NCI-H345 treated with DMSO at 0.1 percent for 48 hours (cell line): ENCODE measurements around the gene SPSB2.
A peak's percentile ranks its signal among the peaks of the same experiment; 100 is the strongest.
"Not testable (repeated sequence)": the region's sequence is repeated elsewhere in the genome, so short reads cannot be mapped to it uniquely, and the experiment has no call there.

ENCODE experiments used
- DNase-seq: peaks from one replicate; lab custom pipeline; 2025; ENCODE audit not compliant: unreplicated experiment; lab: John Stamatoyannopoulos, UW

SPSB2 gene

DNA sequence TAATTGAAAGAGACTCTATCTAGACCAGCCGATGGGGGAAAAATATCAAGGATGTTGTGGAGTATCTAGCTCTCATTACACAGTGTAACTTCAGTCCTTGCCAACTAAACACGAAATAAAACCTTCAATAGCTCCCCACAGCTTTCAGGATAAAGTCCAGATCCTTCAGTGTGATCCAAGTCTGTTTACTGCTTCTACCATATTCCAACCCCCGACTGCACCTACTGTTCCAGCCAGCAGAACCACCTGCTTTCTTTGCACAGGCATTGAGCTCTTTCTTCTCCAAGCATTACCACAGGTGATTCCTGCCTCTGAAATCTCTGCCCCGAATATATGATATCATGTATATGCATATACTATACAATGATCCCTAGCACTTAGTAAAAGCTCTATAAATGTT lies 29.3 kb upstream of the SPSB2 start:
- DNase-seq = no peak

DNA sequence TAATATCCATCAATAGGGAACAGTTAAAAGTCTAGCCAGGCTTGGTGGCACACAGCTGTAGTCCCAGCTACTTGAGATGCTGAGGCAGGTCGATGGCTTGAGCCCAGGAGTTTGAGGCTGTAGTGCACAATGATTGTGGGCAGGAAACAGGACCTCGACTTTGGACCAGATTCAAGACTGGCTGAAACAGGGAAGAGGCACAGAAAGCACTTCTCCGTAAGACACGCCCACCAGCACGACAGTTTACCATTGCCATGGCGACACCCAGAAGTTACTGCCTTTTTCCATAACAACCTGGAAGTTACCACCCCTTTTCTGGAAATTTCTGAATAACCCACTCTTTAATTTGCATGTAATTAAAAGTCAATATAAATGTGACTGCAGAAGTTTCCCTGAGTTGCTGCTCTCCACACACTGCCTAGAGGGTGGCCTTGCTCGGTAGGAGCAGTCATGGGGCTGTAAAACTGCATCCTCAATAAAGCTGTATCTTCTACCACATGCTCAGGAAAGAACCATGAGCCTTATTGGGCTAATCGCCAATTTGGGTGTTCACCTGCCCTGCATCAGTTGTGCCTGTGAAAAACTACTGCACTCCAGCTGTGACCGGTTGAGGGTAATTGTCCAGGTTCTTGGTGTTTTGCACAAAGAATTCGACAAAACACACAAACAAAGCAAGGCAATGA lies 26.9 kb upstream of the SPSB2 start:
- peak; percentile 61 for DNase-seq

DNA sequence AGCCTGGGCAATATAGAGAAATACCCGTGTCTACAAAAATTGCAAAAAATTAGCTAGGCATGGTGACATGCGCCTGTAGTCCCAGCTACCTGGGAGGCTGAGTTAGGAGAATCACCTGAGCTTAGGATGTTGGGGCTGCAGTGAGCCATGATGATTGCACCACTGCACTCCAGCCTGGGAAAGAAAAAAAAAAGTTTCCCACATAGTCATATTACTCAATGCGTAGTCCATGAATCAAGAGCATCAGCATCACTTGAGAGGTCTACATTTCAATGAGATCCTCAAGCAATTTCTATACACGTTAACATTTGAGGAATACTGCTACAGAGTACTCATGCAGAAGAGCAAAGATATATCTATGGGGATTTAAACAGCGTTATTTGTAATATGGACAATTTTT lies 26.3 kb upstream of the SPSB2 start:
- no peak for DNase-seq

DNA sequence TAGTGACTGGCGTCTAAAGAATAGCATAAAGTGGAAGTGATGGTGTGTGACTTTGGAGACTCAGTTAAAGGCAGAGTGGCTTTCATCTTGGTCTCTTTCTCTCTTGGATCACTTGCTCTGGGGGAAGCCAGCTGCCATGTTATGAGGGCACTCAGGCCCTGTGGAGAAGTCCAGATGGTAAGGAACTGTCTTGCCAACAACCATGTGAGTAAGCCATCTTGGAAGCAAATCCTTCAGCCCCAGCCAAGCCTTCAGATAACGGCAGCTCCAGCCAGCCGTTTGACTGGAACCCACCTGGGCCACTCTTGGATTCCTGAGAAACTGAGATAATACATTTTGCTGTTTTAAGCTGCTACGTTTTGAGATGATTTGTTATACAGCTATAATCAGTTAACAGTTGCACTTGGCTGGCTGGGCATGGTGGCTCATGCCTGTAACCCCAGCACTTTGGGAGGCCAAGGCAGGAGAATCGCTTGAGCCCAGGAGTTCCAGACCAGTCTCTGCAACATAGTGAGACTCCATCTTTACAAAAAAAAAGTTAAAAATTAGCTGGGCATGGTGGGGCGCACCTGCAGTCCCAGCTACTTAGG lies 23.8 kb upstream of the SPSB2 start:
- DNase-seq = no peak

DNA sequence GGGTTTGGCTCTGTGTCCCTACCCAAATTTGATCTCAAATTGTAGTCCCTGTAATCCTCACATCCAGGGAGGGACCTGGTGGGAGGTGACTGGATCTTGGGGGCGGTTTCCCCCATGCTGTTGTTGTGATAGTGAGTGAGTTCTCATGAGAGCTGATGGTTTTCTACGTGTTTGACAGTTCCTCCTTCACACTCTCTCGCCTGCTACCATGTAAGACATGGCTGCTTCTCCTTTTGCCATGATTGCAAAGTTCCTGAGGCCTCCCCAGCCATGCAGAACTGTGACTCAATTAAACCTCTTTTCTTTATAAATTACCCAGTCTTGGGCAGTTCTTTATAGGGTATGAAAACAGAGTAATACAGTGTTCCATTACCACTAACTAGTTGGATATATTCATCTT lies 21.2 kb upstream of the SPSB2 start:
- no peak for DNase-seq

DNA sequence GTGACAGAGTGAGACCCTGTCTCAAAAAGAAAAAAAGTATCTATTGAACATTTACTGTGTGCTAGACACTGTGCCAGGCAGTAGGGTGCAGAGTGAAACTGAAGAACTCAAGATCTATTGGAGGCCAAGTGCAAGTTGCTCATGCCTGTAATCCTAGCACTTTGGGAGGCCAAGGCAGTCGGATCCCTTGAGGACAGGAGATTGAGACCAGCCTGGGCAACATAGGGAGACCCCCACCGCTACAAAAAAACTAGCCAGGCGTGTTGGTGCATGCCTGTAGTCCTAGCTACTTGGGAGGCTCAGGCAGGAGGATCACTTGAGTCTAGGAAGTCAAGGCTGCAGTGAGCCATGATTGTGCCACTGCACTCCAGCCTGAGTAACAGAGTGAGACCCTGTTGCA lies 19.6 kb upstream of the SPSB2 start:
- not testable (repeated sequence) for DNase-seq

DNA sequence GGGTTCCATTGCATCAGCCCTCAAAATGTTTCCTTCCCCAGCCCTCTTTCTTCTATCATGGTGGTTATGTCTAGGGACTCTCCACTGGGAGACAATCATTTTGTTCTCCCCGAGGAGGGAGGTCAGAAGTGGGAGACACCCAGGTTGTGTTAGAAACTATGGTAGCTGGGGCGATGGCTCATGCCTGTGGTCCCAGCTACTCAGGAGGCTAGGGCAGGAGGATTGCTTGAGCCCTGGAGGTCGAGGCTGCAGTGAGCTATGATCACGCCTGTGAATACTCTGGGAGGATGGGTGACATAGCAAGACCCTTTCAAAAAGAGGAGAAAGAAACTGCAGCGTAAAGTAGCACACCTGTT lies 18.5 kb upstream of the SPSB2 start:
- DNase-seq = no peak

DNA sequence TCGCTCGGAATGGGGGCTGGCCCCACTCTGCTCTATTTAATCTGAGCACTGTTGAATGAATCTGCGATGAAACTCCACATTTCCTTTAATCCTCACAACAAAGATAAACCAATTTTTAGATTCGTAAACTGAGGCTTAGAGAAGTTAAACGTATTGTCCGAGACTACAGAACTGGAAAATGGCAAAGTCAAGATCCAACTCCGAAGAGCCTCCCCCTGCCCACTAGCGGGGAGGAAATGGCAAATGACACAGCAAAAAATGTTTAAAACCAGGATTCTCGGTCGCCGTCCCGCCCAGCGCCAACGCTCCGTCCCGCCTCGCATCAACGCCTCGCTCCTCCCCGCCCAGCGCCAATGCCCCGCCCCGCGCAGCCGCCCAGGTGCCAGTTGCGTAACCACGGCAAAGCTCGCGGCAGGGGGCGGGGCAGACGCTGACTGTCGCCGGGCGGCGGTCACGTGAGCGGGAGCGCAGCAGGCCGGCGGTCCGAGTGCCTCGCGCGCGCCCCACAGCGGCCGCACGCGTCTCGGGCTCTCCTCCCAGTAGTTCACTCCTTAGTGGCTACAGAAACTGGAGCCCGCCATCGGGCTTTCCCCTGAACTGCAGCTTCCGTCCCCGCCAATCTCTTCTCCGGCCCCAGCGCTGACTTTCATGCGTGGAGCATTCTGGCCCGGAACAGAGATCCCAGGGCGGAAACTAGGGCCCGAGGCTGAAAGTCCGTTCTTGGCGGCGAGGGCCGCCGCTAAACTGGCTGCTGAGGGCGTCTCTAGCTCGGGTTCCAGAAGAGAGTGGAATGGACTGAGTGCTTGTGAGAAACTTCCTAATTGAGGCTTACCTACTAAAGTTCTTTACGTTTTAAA lies 17.9 kb upstream of the SPSB2 start:
- DNase-seq = peak; percentile 93

DNA sequence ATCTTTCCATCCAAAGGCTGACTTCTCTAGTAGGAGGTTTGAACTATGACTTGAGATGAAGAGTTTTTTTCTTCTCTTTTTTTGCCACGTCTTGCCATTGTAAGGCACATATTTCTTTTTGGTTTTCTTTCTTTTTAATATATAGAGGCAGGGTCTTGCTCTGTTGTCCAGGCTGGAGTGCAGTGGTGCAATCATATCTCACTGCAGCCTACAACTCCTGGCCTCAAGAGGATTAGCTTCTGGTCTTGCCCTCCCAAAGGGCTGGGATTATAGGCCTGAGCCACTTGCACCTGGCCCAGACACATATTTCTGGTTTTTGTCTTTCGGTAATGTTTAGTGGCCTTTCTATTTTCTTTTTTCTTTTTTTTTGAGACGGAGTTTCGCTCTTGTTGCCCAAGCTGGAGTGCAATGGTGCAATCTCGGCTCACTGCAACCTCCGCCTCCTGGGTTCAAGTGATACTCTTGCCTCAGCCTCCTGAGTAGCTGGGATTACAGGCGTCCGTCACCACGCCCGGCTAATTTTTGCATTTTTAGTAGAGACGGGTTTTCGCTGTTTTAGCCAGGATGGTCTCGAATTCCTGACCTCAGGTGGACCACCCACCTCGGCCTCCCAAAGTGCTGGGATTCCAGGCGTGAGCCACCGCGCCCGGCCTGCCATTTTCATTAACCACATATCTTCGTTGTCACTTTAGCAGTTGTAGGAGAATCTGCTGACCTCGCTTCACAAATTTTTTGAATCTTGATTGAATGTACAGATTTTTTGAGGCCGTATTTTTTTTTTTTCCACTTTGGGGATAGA lies 16.9 kb upstream of the SPSB2 start:
- not testable (repeated sequence) for DNase-seq

DNA sequence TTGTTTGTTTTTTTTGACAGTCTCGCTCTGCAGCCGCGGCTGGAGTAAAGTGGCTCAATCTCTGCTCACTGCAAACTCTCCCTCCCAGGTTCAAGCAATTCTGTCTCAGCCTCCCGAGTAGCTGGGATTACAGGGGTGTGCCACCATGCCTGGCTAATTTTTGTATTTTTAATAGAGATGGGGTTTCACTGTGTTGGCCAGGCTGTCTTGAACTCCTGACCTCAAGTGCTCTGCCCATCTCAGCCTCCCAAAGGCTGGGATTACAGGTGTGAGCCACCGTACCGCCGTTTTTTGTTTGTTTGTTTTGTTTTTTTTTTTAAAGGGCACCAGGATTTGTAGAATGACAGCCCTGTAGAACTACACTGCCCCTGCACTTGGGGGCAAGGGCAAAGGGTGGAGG lies 15.7 kb upstream of the SPSB2 start:
- not testable (repeated sequence) for DNase-seq

DNA sequence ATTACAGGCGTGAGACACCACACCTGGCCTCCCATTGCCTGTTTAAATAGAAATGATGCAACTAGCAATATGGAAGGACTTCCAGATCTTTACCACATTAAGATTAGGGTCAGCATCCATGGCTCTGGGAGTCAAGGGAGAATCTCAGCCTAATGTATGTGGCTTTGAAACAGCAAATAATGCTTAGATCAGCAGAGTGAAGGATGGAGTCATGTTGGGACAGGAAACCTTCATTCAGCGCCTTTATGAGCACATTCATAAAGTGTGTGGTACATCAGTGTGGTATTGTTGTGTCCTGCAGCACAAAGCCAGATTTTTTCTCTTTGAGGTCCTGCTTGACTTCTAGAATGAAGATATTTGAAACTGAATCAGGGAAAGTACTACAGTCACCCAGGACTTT lies 15.3 kb upstream of the SPSB2 start:
- DNase-seq = no peak

DNA sequence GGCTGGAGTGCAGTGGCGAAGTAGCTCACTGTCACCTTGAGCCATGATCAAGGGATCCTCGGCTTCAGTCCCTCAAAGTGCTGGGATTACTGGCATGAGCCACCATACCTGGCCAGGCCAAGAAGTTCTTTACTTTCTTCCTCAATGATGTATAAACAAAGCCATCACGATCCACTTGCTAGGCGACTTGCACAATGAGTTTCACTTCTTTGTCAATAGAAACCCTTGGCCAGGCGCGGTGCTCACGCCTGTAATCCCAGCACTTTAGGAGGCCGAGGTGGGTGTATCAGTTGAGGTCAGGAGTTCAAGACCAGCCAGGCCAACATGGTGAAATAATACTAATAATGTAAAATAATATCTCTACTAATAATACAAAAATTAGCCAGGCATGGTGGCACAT lies 14.4 kb upstream of the SPSB2 start:
- no peak for DNase-seq

DNA sequence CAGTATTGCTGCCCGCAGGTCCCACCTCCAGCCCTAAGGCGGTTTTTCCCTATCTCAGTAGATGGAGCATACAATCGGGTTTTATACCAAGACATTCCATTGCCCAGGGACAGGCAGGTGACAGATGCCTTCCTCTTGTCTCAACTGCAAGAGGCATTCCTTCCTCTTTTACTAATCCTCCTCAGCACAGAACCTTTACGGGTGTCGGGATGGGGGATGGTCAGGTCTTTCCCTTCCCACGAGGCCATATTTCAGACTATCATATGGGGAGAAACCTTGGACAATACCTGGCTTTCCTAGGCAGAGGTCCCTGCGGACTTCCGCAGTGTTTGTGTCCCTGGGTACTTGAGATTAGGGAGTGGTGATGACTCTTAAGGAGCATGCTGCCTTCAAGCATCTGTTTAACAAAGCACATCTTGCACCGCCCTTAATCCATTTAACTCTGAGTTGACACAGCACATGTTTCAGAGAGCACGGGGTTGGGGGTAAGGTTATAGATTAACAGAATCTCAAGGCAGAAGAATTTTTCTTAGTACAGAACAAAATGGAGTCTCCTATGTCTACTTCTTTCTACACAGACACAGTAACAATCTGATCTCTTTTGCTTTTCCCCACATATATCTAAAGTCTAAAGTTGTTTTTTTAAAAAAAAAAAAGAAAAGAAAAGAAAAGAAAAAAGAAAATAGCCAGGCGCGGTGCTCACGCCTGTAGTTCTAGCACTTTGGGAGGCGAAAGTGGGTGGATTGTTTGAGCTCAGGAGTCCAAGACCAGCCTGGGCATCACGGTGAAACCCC lies 13.3 kb upstream of the SPSB2 start:
- not testable (repeated sequence) for DNase-seq

DNA sequence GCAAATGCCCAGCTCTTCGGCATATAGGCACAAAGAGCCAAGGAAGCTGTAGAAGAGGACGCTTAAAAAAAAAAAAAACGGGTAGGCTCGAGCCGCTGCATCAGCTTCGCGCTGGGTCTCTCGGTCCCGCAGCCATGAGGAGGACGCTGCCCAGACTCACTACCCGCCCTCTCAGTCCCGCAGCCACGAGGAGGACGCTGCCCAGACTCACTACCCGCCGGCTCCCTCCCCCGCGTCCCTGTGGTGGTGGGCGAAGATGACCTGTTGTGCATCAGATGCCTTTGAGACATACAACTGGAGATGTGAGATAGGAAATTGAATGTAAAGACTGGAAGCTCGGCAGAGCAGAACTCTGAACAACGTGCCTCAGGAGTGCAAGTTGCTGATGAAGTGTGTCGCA lies 11.4 kb upstream of the SPSB2 start:
- DNase-seq = no peak

DNA sequence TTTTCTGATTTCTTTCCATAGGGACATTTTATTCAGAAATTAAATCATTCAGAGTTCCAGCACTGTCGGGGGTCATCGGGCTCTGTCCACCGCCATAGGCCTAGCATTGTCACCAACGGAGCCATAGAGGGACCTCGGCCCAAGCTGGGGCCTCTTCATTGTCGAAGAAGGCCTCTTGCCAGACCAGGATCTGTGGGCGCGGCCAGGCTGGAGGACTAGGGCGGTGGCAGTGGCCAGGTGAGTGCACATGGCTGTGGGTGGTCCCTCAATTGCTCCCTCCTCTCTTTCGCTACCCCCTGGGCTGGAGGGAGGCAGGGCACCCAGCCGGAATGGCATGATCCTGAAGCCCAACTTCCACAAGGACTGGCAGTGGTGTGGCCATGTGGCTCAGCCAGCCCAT lies 10.6 kb upstream of the SPSB2 start:
- no peak for DNase-seq

DNA sequence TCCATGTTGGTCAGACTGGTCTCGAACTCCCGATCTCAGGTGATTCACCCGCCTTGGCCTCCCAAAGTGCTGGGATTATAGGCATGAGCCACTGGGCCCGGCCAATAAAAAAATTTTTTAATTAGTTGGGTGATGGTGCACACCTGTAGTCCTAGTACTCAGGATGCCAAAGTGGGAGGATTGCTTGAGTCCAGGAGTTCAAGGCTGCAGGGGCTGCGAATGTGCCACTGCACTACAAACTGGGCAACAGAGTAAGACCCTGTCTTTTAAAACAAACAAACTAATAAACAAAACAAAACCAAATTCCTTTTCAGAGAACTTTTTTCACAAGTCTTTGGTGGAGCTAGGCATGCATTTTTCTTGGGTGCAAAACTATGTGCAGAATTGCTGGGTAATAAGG lies 10.1 kb upstream of the SPSB2 start:
- no peak for DNase-seq

DNA sequence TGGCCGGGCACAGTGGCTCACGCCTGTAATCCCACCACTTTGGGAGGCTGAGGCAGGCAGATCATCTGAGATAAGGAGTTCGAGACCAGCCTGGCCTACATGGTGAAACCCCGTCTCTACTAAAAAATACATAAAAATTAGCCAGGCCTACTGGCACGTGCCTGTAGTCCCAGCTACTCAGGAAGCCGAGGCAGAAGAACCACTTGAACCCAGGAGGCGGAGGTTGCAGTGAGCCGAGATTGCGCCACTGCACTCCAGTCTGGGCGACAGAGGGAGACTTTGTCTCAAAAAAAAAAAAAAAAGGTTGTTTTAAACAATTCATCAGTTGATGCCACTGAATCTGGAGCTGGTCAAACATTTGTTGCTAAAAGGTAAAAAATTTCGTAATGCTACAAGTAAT lies 6.7 kb upstream of the SPSB2 start:
- DNase-seq = not testable (repeated sequence)

DNA sequence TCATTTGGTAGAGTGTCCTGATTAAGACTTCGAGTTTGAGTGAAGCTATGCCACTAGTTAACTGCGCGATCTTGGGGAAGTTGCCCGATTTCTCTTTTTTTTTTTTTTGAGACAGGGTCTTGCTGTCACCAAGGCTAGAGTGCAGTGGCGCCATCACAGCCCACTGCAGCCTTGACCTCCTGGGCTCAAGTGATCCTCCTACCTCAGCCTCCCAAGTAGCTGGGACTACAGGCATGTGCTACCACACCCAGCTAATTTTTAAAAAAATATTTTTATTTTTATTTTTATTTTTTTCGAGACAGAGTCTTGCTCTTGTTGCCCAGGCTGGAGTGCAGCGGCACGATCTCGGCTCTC lies 889 bp upstream of the SPSB2 start:
- not testable (repeated sequence) for DNase-seq

DNA sequence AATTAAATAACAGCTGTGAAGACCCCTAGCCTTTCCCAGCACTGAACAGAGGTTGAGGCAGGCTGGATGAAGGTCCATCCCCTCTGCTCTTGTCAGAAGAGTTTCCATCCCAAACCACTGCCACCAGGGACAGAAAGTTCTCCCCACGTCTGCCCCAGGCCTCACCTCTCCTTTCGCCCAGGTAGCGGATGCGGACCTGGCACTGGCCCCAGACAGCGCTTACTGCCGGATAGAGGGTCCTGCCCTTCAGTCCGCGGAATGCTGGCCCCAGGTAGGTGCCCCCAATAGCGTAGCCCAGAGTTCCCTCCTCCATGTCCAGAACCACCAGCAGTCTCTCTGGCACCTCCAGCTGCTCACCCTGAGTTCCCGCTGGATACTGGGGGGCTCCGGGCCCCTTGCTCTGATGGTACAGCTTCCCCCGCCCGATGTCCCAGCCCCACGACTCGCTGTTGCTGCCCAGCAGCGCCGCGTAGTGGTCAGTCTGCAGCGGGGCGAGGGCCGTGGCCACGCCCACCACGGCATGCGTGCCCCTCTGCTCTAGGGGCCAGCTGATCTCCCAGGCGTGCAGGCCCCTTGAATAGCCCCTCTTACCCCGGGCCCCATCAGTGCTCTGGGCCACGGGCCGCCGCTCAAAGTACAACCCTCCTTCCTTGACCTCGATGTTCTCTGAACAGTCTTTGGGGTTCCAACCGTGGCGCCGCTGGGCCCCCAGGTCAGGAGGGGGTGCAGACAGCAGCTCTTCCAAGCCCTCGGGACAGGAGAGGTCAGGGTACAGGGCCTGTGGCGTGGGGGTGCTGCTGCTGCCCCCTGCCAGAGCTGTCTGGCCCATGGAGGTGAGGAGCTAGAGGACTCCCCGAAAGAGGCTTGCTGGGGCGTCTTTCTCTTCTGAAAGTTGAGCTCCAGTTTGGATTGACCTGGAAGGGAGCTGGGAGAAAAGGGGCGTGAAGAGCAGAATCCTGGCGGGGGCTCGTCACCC lies 742 bp downstream of the SPSB2 start:
- peak; percentile 47 for DNase-seq
